Fibroblast of lung (primary cell): ENCODE measurements around the gene EXOC6B. TPM values are rescaled to one million over a fixed set of nuclear protein-coding genes. Genes with fewer than 3 reads are reported as not detected.

ENCODE experiments used
- DNase-seq, 2 donors: peaks; one replicate each; pipeline versions ENCODE4 v3.0.0 to v3.0.0-alpha.2; 2010; ENCODE audit warnings: low read depth in 2 of 2
- H2AFZ ChIP-seq: 2 replicates; pipeline ENCODE4 v1.5.1; 2012; ENCODE audit warnings: low read length, control low read depth, inconsistent platforms
- H3K27ac ChIP-seq: 2 replicates; pipeline ENCODE4 v1.5.1; 2011; ENCODE audit warnings: low read length, control low read depth; ENCODE audit not compliant: insufficient read depth
- H3K27me3 ChIP-seq: 2 replicates; pipeline ENCODE4 v1.5.1; 2011; ENCODE audit warnings: mild to moderate bottlenecking, low read length; ENCODE audit not compliant: control insufficient read depth, insufficient read depth
- H3K36me3 ChIP-seq: 2 replicates; pipeline ENCODE4 v1.5.1; 2011; ENCODE audit warnings: low read length; ENCODE audit not compliant: control insufficient read depth, insufficient read depth
- H3K4me1 ChIP-seq: 2 replicates; pipeline ENCODE4 v1.5.1; 2011; ENCODE audit warnings: low read length; ENCODE audit not compliant: control insufficient read depth, insufficient read depth; ENCODE audit errors: extremely low read depth
- H3K4me2 ChIP-seq: 2 replicates; pipeline ENCODE4 v1.5.1; 2011; ENCODE audit warnings: low read length, control low read depth; ENCODE audit not compliant: insufficient read depth; ENCODE audit errors: extremely low read depth
- H3K4me3 ChIP-seq, 4 experiments: fragments of 200-600 bp in 1 of 4; sonication (generic) in 1 of 4; replicated peaks in 1 of 4; 2 replicates each; pipeline ENCODE4 v1.5.1; 2011 to 2016; ENCODE audit warnings: low read length in 4 of 4, low read depth in 3 of 4, mild to moderate bottlenecking in 3 of 4, control low read depth in 2 of 4, inconsistent platforms in 1 of 4, mixed read lengths in 1 of 4; ENCODE audit not compliant: insufficient read depth in 1 of 4; ENCODE audit errors: control extremely low read depth in 1 of 4
- H3K79me2 ChIP-seq: 2 replicates; pipeline ENCODE4 v1.5.1; 2012; ENCODE audit warnings: mild to moderate bottlenecking, low read length, inconsistent platforms; ENCODE audit not compliant: control insufficient read depth, insufficient read depth
- H3K9ac ChIP-seq: 2 replicates; pipeline ENCODE4 v1.5.1; 2011; ENCODE audit warnings: mild to moderate bottlenecking, low read length, control low read depth; ENCODE audit not compliant: insufficient read depth
- H3K9me3 ChIP-seq: 2 replicates; pipeline ENCODE4 v1.5.1; 2012; ENCODE audit warnings: low read depth, low read length; ENCODE audit not compliant: control insufficient read depth, insufficient read depth
- H4K20me1 ChIP-seq: 2 replicates; pipeline ENCODE4 v1.5.1; 2011; ENCODE audit warnings: low read length; ENCODE audit not compliant: control insufficient read depth, insufficient read depth; ENCODE audit errors: extremely low read depth
- EZH2 ChIP-seq: IDR thresholded peaks from 2 replicates; pipeline ENCODE4 v1.5.1; 2012; ENCODE audit warnings: low read length, control low read depth, mild to moderate bottlenecking; ENCODE audit errors: missing control alignments
- polyA plus RNA-seq, 2 donors: library from polyadenylated mRNA; depleted of rRNA in 1 of 2; stranded (reverse) in 1 of 2; unstranded in 1 of 2; fragments of >200 nt; gene quantifications; 2 replicates each; pipeline ENCODE4 v1.2.1, GENCODE V29; 2011 to 2012; ENCODE audit warnings: missing spikeins in 1 of 2
- total RNA-seq: library from RNA; depleted of rRNA; stranded (reverse); fragments of >200 nt; gene quantifications from 2 replicates; pipeline ENCODE4 v1.2.1, GENCODE V29; 2014
- TF ChIP-seq, protein P1 (sequence below), 2 donors: IDR thresholded peaks in 1 of 2; conservative IDR thresholded peaks in 1 of 2; 1 replicate in 1 of 2; 2 replicates in 1 of 2; pipeline ENCODE4 v1.5.1; 2011 to 2012; ENCODE audit warnings: low read length in 2 of 2, control low read depth in 1 of 2, inconsistent platforms in 1 of 2, low read depth in 1 of 2, mild to moderate bottlenecking in 1 of 2

Gene EXOC6B
- total and polyA plus RNA-seq, 2 donors (not counting 1 experiment from before 2014, with no cell fraction given), result 26.3 to 36.5 TPM

DNA sequence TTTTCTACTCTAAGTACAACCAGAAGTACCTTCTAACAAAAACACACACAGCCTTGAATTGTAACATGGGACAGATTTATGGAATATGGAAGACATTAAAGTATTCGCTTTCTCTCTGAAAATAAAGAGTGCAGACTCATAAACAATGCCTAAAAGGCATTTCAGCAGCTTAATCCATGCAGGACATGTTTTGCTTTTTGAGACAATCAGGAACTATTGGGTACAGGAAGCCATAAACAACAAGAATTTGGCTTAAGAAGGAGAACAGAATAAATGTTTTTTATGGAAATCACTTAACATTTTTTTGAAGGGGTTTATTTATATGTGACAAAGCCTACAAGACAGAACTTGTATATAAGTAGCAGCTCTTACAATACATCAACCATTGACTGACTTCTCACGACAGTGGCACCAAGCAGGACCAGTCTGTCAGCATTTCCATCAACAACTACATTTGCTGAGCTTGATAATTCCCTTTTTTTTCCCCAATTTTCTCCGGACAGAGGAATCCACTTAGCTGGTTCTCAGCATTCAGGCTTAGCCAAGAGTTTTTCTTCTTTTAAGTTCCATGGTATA, 140.1 kb downstream of the EXOC6B start:
- no peaks in the 10 kb centered on the region for H4K20me1 ChIP-seq
- TF ChIP-seq, protein P1, sequence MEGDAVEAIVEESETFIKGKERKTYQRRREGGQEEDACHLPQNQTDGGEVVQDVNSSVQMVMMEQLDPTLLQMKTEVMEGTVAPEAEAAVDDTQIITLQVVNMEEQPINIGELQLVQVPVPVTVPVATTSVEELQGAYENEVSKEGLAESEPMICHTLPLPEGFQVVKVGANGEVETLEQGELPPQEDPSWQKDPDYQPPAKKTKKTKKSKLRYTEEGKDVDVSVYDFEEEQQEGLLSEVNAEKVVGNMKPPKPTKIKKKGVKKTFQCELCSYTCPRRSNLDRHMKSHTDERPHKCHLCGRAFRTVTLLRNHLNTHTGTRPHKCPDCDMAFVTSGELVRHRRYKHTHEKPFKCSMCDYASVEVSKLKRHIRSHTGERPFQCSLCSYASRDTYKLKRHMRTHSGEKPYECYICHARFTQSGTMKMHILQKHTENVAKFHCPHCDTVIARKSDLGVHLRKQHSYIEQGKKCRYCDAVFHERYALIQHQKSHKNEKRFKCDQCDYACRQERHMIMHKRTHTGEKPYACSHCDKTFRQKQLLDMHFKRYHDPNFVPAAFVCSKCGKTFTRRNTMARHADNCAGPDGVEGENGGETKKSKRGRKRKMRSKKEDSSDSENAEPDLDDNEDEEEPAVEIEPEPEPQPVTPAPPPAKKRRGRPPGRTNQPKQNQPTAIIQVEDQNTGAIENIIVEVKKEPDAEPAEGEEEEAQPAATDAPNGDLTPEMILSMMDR (conservative IDR thresholded peaks at IDR 0.05 in 1 of 2, IDR thresholded peaks at IDR 0.05 in 1 of 2; ENCODE audit: low read depth in 1 of 2, low read length in 2 of 2), result no peak
- TF ChIP-seq EZH2, result no peak
- no peaks in the 10 kb centered on the region for H3K36me3 ChIP-seq
- H3K27ac ChIP-seq, result no peak overlapping the region
- DNase-seq, result no peak
- no peak overlapping the region for H2AFZ ChIP-seq
- no peak overlapping the region for H3K4me3 ChIP-seq
- H3K27me3 ChIP-seq, result no peaks in the 10 kb centered on the region
- H3K9ac ChIP-seq, result no peak overlapping the region
- no peak overlapping the region for H3K4me2 ChIP-seq
- no peaks in the 10 kb centered on the region for H3K79me2 ChIP-seq
- H3K9me3 ChIP-seq, result no peaks in the 10 kb centered on the region
- no peaks in the 10 kb centered on the region for H3K4me1 ChIP-seq

DNA sequence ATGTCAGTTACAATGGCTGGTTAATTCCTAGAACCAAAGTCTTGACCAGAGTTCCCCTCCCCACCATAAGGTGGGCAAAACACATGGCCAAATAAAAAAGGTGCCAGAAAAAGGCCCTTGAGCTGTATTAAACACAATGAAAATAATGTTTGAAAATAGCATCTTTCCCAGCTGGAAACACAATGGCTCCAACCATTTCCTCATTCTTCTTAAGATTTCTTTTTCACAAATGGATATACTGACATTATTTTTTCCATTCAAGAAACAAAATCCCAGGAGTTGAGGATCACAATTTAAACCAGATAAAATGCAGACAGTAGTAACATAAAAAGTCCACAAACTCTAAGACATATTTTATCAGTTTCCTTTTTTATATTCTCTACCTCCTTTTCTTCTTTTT, 143.8 kb downstream of the EXOC6B start:
- no peaks in the 10 kb centered on the region for H3K79me2 ChIP-seq
- no peak overlapping the region for H3K4me3 ChIP-seq
- no peaks in the 10 kb centered on the region for H3K9me3 ChIP-seq
- no peaks in the 10 kb centered on the region for H3K36me3 ChIP-seq
- H3K9ac ChIP-seq, result no peak overlapping the region
- H2AFZ ChIP-seq, result no peak overlapping the region
- no peaks in the 10 kb centered on the region for H4K20me1 ChIP-seq
- no peak for DNase-seq
- TF ChIP-seq EZH2, result no peak
- TF ChIP-seq, protein P1 (conservative IDR thresholded peaks at IDR 0.05 in 1 of 2, IDR thresholded peaks at IDR 0.05 in 1 of 2; ENCODE audit: low read depth in 1 of 2, low read length in 2 of 2), result no peak
- no peaks in the 10 kb centered on the region for H3K4me1 ChIP-seq
- no peaks in the 10 kb centered on the region for H3K27me3 ChIP-seq
- no peak overlapping the region for H3K27ac ChIP-seq
- no peak overlapping the region for H3K4me2 ChIP-seq

DNA sequence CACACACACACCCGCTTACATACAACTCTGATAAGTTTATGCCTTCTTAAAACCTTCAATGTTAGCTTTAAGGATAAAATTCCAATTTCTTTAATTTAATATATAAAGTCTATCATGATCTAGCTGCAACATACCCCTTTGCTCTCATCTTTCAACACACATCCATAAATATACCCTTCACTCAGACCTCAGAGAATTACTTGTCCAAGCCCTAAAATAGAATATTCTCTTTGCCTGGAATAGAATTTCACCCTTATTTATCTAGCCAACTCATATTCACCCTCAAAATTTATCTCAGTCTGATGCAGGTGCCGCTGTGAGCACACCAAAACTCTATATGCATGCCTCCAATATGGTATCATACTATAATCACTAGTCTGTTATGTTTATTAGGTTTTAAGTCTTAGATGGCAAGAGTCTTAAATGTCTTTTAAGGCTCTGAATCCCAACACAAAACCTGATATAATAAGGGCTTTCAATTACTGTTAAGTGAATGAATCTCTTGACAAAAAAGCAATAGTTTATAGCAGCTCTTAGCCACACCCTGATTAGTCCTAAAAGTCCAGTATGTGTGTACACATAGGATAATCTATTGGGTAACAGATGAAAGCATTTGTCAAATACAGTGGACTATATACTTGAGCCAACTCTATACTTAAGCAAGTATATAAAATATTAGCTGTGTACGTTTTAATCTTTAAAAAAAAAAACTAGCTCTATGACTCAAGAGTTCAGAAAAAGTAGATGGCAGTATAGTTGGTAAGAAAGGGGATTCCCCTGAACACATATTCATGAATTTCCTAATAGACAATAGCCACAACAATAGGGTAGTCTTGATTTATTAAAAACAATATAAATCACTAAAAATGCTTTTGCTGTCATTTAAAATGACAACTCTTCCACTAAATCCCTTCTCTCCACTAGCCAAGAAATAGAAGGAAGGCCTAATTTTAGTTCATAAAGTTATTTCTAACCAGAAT, 144.5 kb downstream of the EXOC6B start:
- Histone ChIP-seq H3K4me2 (no peak overlapping the region), H3K4me3 (no peak overlapping the region), H3K27me3 (no peaks in the 10 kb centered on the region), H3K9ac (no peak overlapping the region), H3K79me2 (no peaks in the 10 kb centered on the region), H3K9me3 (no peaks in the 10 kb centered on the region), H3K27ac (no peak overlapping the region), H3K36me3 (no peaks in the 10 kb centered on the region), H2AFZ (no peak overlapping the region), H4K20me1 (no peaks in the 10 kb centered on the region), H3K4me1 (no peaks in the 10 kb centered on the region)
- DNase-seq, result no peak
- no peak for TF ChIP-seq EZH2
- TF ChIP-seq, protein P1 (conservative IDR thresholded peaks at IDR 0.05 in 1 of 2, IDR thresholded peaks at IDR 0.05 in 1 of 2; ENCODE audit: low read depth in 1 of 2, low read length in 2 of 2), result no peak
